ENCODE measurements around the gene PSEN1. TPM values are rescaled to one million over a fixed set of nuclear protein-coding genes. Genes with fewer than 3 reads are reported as not detected.

PSEN1 gene
- total and polyA plus RNA-seq, 12 donors, result 13.2 to 33.7 (median 24.1) TPM

DNA sequence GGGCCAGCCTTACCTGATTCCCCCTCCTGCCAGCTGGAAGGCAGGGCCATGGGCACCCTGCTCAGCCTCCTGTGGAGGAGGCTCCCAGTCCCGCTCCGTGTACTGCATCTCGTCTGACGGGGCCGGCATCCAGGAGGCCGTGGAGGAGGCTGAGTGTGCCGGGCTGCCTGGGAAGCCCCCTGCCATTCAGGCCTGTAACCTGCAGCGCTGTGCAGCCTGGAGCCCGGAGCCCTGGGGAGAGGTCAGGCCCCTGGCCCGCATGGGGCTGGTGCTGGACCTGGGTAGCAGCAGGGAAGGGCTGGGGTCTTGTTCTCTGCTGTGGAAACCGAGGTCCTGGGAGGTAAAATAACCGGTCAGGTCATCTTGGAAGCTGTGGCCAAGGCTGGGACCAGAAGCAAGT lies 117.4 kb downstream of the PSEN1 start:
- Histone ChIP-seq H3K4me3 (no peak overlapping the region), H3K27me3 (no peaks in the 10 kb centered on the region), H3K36me3 (no peaks in the 10 kb centered on the region), H3K9me3 (no peaks in the 10 kb centered on the region), H3K4me1 (no peaks in the 10 kb centered on the region), H3K27ac (no peak overlapping the region)
- 92 to 93% methylated on average over 12 of the region's 12 CpGs for WGBS, 2 donors
- intact Hi-C loops (cut with DNase I), result no loop called here
- TF ChIP-seq, protein P1, sequence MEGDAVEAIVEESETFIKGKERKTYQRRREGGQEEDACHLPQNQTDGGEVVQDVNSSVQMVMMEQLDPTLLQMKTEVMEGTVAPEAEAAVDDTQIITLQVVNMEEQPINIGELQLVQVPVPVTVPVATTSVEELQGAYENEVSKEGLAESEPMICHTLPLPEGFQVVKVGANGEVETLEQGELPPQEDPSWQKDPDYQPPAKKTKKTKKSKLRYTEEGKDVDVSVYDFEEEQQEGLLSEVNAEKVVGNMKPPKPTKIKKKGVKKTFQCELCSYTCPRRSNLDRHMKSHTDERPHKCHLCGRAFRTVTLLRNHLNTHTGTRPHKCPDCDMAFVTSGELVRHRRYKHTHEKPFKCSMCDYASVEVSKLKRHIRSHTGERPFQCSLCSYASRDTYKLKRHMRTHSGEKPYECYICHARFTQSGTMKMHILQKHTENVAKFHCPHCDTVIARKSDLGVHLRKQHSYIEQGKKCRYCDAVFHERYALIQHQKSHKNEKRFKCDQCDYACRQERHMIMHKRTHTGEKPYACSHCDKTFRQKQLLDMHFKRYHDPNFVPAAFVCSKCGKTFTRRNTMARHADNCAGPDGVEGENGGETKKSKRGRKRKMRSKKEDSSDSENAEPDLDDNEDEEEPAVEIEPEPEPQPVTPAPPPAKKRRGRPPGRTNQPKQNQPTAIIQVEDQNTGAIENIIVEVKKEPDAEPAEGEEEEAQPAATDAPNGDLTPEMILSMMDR (IDR thresholded peaks at IDR 0.05), result no peak
- ATAC-seq (peak in 1 of 8 donors; percentile 26), DNase-seq (no peak)

DNA sequence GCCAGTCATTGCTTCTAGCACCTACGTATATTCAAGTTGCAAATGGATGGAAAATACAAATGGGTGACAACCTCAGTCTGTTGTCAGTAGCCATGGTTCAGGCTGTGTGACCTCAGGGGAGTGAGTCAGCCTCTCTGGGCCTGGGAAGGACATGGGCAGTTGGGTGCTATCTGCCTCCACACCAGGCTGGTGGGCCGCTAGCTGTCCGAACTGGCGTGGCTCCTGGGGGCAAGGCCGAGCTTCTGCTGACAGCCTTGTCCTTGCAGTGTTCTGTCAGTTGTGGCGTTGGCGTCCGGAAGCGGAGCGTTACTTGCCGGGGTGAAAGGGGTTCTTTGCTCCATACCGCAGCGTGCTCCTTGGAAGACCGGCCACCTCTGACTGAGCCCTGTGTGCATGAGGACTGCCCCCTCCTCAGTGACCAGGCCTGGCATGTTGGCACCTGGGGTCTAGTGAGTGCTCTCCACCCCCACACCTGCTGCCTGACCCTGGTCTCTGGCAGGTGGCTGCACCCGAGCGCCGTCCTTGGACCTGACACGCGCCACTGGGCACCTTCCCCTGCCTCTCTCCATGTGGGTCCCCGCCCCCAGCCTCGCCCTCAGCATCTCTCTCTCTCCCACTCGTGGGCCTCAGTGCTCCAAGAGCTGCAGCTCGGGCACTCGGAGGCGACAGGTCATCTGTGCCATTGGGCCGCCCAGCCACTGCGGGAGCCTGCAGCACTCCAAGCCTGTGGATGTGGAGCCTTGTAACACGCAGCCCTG lies 118.1 kb downstream of the PSEN1 start:
- H3K9me3 ChIP-seq, result no peaks in the 10 kb centered on the region
- intact Hi-C loops (cut with DNase I), result no loop called here
- ATAC-seq (no peak), DNase-seq (no peak)
- TF ChIP-seq, protein P1 (IDR thresholded peaks at IDR 0.05), result no peak
- WGBS, 2 donors, result 91 to 93% methylated on average over 28 of the region's 28 CpGs
- H3K4me1 ChIP-seq, result no peaks in the 10 kb centered on the region
- H3K27me3 ChIP-seq, result no peaks in the 10 kb centered on the region
- no peaks in the 10 kb centered on the region for H3K36me3 ChIP-seq
- H3K27ac ChIP-seq, result no peak overlapping the region
- H3K4me3 ChIP-seq, result no peak overlapping the region

DNA sequence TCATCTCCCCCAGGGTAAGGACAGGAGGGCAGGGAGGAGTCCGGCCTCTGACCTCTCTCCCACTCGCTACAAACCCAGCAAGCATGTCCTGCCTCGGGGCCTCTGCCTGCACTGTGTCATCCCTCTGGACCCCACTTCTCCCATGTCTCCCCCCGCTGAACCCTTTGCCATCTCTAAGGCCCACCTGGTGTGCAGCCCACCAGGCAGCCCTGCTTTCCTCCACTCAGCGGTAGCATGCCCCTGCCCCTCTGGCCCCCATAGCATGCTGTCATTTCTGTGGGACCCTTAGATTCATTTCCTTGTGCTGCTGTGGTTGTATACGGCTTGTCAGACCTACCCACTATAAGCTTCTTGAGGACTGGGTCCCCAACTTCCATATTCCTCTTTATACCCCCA lies 118.7 kb downstream of the PSEN1 start:
- 91% methylated on average over 6 of the region's 6 CpGs for WGBS, 2 donors
- intact Hi-C loops (cut with DNase I), result no loop called here
- TF ChIP-seq, protein P1 (IDR thresholded peaks at IDR 0.05), result no peak

DNA sequence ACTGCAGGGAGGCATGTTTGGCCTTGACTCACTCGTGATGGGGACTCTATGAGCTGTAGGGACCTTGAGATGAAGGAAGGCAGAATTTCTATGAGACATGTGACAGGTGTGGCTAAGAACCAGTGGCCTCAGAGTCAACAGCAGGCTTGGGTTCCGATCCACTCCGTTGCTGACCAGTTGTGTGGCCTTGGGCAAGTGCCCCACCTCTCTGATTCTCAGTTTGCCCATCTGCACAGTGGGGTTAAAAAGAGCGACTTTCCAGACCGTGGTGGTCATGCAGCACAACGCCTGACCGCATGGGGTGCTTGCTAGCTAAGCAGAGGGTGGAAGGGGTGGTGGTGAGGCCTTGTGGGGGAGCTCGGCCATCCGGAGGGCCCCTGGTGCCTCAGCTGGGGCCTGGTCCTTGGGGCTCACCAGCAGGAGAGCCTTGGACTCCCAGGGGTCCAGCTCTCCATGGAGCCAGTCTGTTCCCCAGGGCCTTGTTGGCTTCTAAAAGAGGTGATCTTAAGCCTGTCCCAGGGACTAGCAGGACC lies 119.5 kb downstream of the PSEN1 start:
- H3K9me3 ChIP-seq, result no peaks in the 10 kb centered on the region
- no peak for DNase-seq
- H3K36me3 ChIP-seq, result no peaks in the 10 kb centered on the region
- H3K4me3 ChIP-seq, result no peak overlapping the region
- no peaks in the 10 kb centered on the region for H3K4me1 ChIP-seq
- no peak for ATAC-seq
- TF ChIP-seq, protein P1 (IDR thresholded peaks at IDR 0.05), result no peak
- H3K27ac ChIP-seq, result no peak overlapping the region
- no peaks in the 10 kb centered on the region for H3K27me3 ChIP-seq
- 86 to 87% methylated on average over 9 of the region's 9 CpGs for WGBS, 2 donors
- intact Hi-C loops (cut with DNase I), result no loop called here

More for the DNA sequence above, 118.7 kb downstream of the PSEN1 start:
- Histone ChIP-seq H3K4me3 (no peak overlapping the region), H3K9me3 (no peaks in the 10 kb centered on the region), H3K27me3 (no peaks in the 10 kb centered on the region), H3K27ac (no peak overlapping the region), H3K4me1 (no peaks in the 10 kb centered on the region), H3K36me3 (no peaks in the 10 kb centered on the region)
- no peak for DNase-seq
- peak in 1 of 8 donors; percentile 39 for ATAC-seq
